Activated CD4-positive, alpha-beta T cell treated with anti-CD3 and anti-CD28 coated beads, Interleukin-10, Interleukin-2, amounts not matched to agents 100 ng/mL and 50 ng/mL, durations not matched to agents 16 hours and 8 hours (primary cell): ENCODE results near the gene NFATC3.

Experiments
- DNase-seq: peaks from one replicate; pipeline ENCODE4 v3.0.0-alpha.2; 2020

NFATC3 gene

DNA sequence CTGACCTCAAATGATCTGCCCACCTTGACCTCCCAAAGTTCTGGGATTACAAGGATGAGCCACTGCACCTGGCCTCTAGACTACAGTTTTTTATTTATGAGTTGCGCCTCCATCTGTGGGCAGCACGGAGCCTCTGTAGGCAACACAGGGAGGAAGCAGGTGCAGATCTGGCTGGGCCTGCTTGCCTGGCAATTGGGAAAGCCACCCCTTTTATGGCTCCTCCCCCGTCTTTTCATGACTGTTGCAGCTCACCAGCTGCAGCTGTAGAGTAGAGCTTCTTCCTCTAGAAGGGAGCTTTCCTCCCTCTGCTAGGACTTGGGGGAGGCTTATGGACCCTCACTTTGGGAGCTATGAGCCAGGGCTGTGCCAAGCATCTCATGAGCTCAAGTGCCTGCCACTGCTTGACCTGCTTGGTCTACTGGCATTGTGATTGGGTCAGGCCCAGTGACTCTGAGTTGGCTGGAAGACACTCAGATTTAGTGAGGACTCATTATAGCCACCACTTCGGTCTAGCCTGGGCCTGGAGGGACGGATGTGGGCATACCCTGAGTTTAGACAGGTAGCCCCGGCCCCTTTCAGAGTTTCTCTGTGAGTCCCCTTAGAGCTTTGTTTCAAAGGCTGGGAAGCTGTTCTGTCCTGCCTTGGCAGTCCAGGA is 172.2 kb downstream of the NFATC3 start:
- no peak for DNase-seq

DNA sequence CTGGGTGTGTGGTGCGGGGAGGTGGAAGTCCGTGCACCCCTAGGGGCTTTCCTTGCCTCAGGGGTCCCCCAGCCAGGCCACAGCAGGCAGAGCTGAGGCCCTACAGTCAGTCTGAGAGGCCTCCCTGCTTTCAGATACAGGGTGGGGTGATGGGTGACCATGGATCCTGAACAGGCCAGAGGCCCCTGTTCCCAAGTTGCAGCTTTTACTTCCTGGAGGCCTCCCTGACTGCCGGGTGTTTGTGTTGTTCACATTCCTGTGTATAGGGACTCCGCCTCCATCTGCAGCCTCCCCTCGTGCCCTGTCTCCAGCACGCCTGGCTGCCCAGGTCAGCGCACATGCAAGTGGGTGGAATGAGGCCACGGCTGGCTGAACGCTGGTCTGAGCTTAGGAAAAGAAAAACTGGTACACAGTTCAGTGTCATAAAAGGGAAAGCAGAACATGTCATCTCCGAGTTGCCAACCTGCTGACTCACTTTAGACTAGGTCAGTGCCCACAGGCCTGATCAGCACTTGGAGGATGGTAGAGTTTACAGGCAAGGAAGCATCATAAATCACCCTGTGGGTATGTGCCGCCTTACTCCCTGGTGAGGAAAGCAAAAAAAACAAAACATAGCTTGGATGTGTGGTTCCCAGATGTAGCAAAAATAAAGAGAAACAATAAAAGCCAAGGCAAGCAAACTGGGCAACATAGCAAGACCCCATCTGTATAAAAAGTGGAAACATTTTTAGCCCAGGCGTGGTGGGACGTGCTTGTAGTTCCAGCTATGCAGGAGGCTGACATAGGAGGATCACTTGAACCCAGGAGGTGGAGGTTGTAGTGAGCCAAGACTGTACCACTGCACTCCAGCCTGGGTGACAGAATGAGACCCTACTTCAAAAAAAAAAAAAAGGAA is 173.0 kb downstream of the NFATC3 start:
- DNase-seq: no peak

DNA sequence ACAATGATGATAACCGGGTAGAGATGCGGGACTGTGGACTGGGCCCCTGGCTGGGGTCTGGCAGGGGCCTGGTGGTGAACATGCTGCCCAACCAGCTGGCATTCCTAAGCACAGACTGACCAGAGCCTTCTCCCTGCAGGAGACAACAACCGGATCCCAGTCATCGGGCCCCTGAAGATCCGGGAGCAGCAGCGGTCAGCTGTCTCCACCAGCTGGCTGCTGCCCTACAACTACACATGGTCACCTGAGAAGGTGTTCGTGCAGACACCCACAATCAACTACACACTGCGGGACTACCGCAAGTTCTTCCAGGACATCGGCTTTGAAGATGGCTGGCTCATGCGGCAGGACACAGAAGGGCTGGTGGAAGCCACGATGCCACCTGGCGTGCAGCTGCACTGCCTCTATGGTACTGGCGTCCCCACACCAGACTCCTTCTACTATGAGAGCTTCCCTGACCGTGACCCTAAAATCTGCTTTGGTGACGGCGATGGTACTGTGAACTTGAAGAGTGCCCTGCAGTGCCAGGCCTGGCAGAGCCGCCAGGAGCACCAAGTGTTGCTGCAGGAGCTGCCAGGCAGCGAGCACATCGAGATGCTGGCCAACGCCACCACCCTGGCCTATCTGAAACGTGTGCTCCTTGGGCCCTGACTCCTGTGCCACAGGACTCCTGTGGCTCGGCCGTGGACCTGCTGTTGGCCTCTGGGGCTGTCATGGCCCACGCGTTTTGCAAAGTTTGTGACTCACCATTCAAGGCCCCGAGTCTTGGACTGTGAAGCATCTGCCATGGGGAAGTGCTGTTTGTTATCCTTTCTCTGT is 174.0 kb downstream of the NFATC3 start:
- DNase-seq: no peak

DNA sequence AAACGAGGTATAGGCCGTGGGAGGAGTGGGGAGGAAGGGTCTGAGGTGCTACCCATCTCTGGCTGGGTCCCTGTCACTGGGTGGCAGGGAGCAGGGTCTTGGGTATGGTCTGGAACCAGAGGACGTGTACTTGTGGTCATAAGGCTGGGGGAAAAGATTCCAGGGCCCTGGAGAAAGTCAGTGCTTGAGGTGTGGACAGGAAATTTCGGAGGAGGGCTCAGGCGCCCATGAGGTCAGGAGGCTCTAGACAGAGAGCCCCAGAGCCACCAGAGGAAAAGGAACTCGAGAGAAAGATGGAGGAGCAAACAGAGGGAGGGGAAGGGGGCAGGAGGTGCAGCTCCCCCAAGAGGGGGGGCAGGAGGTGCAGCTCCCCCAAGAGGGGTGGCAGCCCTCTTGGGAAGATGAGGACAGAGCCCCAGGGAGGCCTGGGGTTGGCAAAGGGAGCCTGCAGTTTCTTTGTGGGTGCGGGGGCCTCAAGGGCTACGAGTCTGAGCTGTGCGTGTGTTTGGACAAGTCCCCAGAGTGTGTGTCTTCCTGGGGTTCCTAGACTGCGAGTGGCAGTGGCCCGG is 178.5 kb downstream of the NFATC3 start:
- no peak for DNase-seq

DNA sequence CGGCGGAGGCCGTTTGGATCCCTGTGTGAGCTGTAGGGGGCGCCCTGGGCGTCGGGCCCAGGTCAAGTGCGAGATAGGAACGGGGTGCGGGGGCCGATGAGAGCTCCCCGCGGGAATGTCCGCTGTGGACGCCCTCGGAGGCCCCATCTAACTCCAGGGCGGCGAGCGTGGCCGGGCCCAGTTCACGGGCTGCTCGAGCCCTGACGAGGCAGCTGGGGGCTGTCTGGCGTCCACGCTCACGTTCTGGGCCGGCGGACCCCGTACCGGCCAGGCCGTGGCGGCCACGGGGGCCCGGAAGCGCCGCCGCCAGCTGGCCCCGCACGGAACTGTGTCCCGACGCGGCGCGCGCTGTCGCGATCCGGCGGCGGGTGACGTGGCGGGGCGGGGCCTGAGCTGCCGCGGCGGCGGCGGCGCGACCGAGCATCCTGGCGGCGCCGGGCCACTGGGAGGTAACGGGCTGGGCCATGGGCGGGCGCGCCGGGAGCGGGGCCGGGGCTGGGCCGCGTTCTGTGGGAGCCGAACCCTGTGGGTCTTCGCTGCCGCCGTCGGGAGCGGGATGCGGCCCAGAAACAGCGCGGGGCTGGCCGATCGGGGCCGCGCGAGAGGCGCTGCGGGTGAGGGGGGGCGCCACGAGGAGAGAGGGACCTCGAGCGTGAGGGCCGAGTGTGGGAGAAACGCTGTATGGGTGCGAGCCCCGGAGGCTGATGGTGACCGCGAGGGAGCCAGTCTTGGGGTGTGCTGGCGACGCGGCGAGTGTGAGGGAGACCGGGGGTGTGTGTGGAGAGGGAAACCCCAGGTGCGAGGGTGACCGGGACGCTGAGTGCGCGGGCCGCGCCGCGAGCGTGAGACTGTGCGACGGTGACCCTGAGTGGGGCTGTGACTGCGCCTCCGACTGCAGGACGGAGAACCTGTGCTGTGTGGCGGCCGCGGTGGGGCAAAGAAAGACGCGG is 179.2 kb downstream of the NFATC3 start, which contains the start of gene SLC7A6:
Gene SLC7A6 (plus strand): TSS at position 399 of the 950 bp plus-strand sequence. CDS start 10,201 bp downstream, outside the sequence.
- DNase-seq: peak; percentile 89

DNA sequence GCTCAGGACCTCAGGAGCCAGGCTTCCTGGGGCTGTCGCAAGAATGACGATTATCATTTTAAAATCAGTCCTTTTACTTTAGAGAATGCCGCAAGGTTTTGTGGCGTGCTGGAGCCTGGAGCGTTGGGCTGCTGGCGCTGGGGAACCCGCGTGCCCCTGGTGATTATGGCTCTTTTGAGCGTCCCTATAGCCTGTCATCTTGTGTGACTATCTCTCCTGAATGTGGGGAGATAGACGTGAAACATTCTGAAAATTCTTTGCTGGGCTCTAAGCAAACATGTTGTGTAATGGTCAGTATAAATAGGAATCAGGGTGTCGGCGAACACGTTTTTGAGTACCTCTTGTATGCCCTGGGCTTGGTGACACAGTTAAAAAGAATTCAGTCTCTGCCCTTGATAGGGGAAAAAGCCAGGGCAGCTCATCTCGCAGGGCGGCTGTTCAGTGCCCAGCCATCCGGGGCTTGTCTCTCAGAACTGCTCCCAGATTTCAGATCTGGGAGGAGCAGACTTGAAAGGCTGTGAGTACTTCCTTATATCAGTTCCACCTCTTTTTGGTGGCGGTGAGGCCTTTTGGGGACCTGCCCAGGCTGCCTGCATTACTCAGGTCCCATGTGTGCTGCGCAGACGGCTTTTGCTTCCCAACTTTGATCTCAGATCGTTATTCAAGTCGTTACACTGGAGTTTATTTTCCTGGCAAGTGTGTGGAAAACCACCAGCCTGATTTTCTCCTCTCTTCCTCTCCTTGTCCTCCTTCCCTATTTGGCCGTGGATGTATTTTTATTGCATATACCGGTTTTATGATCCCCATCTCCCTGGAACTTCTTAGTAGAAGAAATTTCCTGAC is 180.1 kb downstream of the NFATC3 start:
- DNase-seq: peak; percentile 65

DNA sequence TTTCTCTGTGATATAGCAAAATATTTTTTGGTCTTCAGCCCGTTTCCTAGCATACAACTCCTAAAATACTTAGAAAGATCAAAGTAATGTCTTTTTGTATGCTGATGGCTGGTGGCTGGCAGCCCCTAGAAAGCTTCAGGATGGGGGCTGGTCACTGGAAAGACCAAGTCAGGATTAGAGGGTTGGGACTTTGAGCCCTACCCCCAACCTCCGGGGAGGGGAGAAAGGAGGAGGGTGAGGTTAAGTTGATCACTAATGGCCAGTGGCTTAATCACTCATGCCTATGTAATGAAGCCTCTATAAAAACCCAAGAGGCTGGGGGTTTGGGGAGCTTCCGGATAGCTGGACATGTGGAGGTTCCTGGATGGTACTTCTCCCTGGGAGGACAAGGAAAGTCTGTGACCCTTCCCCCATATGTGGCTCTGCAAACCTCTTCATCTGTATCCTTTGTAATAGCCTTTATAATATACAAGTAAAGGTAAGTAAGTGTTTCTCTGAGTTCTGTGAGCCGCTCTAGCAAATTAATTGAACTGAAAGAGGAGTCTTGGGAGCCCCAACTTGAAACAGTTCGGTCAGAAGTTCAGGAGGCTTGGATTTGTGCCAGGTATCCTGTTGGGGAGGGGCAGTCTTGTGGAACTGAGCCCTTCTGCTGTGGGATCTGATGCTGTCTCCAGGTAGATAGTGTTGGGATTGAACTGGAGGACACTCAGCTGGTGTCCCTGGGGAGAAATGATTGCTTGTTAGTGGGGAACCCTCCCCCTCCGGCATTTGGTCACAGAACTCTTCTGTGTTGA is 182.6 kb downstream of the NFATC3 start:
- no peak for DNase-seq

DNA sequence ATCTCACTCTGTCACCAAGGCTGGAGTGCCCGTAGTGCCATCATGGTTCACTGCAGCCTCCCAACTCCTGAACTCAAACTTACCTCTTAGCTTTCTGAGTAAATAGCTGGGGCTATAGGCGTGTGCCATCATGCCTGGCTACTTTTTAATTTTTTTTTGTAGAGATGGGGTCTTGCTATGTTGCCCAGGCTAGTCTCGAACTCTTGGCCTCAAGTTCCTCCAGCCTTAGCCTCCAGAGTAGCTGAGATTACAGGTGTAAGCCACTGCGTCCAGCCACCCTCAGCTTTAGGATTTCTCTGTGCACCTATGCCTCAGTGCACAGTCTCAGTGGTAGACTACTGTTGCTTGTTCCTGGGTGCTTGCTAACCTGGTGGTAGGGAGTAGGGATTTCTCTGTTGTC is 184.6 kb downstream of the NFATC3 start:
- DNase-seq: no peak

DNA sequence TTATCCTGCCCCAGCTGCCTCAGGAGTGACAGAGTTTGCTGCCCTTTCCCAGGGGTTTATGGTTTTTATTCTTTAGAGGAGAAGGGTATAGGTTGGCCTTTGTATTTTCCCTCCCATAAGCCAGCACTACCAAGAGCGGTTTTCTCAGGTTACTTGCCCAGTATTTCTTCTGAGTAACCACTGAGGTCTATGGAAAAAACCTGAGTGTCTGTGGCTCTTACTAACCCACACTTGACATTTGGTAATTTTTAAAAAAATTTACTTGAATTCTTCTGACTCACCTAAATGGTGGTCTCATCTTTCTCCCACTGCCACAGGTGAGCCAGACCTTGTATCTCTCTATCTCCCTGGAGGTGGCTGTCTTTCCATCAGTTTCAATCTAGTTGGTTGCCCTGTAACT is 185.2 kb downstream of the NFATC3 start:
- no peak for DNase-seq

DNA sequence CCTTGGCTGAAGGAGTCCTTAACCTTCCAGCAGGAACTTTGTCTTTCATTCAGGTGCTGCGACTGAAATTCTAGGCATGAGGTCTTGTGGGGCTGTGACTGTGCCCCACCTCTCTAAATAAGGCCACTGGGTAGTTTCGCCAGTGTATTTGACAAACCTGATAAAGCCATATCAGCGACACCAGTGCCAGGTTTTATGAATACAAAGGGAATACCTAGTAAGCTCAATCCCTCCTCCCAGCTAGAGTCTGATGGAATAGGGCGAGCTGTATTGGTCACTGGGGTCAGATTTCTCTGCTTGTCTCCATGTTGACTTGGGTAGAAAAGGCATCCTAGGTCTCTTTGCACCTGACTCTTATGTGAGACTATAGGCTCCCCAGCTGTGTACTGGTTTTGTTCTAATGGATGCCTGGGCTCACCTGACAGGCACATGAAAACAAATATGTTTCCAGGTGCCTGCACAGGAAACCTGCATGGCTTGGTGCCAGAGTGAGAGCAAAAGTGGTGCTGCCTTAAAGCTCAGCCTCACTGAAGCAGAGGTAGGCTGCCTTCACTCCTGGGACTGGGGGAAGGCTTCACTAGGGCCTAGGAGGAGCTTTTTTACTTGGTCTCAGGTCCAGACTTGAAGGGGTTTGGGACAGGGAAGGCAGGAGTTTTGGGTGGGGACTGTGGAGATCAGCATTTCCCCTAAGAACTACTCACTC is 187.5 kb downstream of the NFATC3 start:
- DNase-seq: no peak

DNA sequence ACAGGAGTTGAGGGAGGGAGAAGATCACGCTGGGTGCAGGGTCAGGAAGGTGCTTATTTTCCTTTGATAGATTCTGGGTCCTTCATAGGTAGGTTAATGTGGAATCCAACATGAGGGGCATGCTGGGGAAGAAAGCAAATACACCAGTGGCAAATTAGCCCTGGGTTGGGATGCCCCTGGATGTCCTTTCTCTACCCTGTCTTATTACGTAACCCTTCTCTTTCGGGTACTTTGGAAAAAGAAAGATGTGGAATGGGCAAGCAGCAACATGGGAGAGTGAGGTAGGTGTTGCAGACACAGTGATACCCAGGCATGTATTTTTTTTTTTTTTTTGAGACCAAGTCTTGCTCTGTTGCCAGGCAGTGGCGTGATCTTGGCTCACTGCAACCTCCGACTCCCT is 188.3 kb downstream of the NFATC3 start:
- no peak for DNase-seq

DNA sequence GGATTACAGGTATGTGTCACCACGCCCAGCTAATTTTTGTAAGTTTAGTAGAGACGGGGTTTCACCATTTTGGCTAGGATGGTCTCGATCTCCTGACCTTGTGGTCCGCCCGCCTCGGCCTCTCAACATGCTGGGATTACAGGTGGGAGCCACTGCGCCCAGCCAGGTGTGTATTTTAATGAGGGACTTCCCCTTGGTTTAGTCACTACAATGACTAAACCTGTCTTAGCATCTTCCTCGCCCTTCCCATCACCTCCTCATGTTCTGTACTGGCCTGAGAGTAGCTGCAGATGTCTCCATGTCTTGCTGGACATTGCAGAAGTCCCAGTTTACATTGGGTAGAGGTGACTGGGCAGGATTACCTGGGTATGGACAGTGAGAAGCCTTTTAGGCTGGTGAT is 188.7 kb downstream of the NFATC3 start:
- DNase-seq: no peak

DNA sequence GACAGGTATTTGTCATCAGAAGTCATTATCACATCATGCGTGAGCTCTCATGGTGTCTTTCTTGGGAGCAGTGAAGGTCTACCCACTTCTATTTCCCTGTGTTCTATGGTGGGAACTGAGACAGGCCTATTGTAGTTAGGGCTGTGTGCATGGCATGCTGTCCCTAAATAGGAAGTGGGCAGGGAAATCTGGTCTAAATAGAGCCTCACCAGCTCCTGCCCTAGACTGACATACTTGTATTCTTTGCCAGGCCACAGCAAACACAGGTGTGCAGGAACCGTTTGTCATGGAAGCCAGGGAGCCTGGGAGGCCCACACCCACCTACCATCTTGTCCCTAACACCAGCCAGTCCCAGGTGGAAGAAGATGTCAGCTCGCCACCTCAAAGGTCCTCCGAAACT is 189.3 kb downstream of the NFATC3 start:
- no peak for DNase-seq

DNA sequence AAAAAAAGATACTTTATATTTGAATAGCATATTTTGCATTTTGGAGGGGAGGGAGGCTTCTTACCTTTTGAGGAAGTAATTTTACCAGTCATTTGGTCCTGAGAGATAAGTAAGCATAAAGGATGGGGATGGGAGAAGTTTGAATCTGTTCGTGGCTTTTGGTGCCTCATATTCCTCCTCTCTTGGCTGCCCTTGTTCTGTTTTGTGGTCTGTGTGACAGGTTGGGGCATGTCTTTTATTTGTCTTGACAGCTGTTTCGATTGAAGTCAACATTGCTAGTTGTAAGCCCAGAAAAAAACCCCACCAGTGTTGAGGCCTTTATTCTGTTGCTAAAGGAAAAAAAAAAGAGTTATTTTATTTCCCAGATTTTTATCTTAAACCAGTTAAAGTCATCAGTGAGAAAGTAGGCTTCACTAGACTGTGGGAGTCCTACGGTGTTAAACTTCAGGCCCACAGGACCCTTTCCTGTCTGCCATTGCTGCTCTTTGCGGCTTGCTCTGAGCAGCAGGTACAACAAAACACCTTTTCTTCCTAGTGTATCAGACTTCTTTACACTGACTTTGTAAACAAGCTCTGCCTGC is 190.5 kb downstream of the NFATC3 start:
- DNase-seq: peak; percentile 77

DNA sequence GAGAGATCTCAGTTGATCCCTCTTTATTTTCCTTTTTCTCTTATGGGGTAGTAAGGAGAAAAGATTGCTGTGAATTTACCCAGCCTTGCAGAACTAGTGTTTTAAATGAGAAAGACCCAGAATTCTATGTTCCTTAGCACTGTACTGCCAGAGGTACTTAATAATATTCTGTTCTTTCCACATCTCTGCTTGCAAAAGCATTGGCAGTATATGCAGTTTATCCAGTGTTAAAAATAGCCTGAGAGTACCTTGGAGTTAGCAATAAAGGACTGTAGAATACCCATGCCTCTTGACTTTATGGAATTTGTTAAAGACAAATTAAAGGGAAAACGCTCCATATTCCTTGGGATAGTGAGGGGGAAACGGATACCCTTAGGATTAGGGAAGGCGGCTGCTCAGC is 191.1 kb downstream of the NFATC3 start:
- DNase-seq: no peak
